NCI-H748 treated with DMSO at 0.1 percent for 48 hours (cell line): Measurements from ENCODE around the gene TMEM183A.

Experiments used
- DNase-seq: peaks from one replicate; lab custom pipeline; 2025; lab: John Stamatoyannopoulos, UW

The TMEM183A gene

DNA sequence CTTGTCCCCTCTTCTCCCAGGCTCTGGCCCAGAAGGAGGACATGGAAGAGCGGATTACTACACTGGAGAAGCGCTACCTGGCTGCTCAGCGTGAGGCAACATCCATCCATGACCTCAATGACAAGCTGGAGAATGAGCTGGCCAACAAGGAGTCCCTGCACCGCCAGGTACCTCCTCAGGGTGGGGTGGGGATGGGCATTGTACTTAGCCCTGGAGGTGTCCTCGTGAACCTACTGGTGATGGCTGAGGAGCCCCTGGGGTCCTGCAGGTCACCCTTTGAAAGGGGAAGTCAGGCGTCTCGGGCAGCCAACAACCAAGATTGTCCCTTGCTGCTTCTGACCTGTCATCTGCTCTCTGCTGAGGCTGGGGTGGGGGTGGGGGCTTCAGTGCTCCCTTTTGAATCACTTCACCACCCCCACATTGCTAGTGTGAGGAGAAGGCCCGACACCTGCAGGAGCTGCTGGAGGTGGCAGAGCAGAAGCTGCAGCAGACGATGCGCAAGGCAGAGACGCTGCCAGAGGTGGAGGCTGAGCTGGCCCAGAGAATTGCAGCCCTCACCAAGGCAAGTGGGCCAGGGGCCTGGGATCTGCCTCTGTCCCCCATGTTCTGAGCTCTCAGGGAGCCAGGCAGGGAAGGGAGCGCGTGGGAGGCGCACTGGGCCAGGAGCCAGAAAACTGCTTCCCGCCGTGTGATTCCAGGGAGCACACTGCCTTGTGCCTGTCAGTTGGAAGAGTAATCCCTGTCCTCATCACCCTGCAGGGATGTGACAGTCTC lies 38.8 kb downstream of the TMEM183A start:
- no peak for DNase-seq

DNA sequence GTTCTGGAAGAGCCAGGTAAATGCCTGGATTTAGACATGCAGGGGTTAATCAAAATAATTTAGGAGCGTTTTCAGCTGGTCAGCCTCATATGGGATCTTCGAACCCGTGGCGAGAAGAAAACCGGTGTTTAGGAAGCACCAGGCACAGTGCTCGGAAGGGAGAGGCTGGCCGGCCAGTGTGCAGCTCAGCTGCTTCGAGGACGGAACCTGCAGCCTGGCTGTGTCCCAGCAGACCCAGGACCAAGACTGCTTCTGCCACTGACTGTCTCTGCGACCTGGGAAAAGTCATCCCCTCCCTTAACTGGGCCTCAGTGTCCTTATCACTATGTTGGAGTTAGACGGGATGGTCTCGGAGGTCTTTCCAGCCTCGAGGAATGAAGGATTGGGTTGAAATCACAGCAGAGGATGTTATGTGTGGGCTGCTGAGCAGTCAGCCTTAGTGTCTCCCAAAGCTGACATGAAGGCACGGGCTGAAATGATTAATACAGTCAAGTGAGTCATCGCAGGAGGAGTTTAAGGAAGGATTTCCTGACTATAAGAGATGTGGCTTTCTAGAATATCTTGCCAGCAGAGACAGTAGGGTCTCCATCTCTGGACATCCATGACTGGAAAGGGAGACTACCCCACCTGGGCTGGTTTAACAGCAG lies 39.9 kb downstream of the TMEM183A start:
- DNase-seq = no peak

DNA sequence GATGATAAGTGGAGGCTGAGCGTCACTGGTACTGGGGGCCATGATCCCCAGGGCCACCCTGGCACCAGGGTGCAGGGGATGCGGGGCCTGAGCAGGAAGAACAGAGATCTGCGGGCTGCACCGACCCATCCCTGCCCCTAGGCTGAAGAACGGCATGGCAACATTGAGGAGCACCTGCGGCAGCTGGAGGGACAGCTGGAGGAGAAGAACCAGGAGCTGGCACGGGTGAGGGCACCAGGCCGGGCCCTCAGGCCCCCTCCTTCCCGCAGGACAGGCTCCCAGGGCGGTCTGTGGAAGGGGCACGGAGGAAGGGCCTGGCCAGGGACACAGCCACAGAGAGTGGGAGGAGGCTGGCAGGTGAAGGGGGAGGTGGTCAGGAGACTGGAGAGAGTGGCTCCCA lies 40.9 kb downstream of the TMEM183A start:
- DNase-seq = no peak

DNA sequence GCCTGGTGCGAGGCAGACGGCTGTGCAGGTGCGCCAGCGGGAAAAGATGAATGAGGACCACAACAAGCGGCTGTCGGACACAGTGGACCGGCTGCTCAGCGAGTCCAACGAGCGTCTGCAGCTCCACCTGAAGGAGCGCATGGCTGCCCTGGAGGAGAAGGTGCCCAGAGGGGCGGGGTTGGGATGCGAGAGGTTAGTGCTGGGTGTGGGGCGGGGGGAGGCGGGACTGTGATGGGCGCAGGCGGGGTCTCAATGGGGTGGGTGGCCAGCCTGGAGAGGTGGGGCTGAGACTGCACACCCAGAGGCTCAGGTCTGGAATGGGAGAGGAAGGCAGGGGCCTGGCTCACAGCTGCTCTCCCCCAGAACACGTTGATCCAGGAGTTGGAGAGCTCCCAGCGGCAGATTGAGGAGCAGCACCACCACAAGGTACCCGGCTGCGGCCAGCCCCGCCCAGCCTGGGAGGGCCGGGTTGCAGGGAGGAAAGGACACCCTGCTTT lies 41.4 kb downstream of the TMEM183A start:
- no peak for DNase-seq

DNA sequence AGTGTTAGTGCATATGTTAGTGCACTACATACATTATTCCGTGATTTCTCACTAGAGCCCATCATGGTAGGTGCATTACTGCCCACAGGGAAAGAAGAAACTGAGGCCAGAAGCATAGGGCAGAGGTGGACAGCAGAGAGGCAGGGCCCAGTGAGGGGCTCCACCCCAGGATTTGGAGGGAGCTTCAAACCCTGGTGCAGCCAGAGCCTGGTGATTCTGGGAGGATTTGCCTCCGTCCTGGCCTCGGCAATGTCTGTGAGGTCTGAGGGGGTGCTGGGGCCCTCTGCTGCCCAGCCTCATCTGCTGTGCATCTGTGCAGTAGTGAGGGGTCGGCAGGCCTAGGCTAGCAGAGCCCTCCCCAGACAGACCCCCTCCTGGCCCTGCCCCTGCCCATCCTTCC lies 41.9 kb downstream of the TMEM183A start:
- no peak for DNase-seq

DNA sequence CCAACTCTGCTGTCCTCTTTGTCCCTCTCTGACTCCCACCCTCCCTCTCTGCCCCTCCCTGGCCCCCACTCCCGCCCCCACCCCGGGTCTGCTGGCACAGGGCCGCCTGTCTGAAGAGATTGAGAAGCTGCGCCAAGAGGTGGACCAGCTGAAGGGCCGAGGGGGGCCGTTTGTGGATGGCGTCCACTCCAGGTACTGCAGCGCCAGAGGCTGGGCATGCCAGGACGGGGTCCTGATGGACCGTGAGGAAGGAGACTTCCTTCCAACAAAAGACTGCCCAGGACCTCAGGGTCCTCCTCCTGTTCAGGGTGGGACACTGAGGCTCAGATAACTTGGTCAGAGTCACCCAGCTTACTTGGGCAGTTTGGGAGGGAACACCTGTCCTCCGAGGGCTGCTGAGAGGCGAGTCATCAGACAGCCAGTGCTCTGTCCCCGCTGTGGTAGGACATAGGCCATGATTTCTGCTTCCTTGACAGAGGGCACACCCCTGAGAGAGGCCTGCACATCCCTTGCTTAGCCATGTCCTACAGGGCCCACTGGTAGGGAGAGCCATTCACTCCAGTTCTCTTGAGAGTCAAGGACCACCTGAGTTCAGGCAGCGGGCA lies 42.5 kb downstream of the TMEM183A start:
- DNase-seq = no peak

DNA sequence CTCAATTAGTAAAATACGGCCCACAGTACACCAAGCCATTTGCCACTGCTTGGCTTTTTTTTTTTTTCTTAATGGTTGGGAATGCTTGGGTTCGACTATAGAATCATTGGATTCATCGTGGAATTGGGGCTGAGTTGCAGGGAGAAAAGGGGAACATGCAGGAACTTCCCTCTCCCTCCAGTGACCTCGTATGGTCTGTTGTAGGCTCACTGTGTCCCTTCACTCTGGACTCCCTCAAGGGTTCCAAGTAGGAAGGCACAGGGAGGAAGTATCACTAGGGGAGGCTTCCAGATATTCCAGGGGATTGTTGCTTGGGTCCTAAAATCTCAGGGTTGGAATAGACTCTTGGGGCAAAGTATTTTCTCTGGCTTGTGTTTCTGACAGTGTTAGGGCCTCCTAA lies 43.7 kb downstream of the TMEM183A start:
- no peak for DNase-seq

DNA sequence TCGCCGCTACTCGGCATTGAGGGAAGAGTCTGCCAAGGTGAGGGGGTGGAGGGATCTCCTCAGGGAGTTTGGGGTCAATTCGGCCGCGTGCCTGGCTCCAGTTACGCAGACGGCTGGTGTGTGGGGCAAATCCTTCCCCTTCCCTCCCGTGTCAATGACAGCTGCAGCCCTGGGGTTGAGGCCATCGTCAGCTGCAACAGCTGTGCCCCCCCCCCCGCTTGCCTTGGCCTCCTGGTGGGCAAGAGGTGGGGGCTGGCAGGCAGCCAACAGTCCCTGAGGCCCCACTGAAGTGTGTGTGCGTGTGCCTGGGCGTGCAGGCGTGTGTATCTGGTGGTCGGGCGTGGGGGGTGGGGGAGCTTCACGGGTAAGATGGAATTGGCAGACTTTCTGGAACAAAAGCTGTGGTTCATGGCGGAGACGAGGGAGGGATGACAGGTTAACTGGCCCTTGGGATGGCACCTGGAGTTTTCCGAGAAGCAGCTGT lies 44.7 kb downstream of the TMEM183A start:
- DNase-seq = no peak

DNA sequence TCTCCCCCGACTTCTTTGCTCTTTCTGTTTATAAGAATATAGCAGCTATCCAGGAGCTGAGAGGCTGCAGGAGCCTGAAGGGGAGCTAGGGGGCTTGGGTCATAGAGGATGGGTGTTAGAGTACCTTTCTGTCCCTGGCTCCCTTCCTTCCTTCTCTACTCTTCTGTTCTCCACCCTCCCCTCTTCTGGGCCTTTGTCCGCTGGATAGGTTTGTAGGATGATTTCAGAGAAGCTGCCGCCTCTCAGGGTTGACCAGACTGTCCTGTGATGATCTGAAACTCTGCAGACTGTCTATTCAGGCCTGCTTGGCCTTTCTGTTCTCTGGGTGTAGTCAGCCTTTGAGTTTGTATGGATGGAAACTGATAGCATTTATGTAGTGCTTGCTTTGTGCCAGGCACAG lies 45.4 kb downstream of the TMEM183A start:
- DNase-seq = no peak

DNA sequence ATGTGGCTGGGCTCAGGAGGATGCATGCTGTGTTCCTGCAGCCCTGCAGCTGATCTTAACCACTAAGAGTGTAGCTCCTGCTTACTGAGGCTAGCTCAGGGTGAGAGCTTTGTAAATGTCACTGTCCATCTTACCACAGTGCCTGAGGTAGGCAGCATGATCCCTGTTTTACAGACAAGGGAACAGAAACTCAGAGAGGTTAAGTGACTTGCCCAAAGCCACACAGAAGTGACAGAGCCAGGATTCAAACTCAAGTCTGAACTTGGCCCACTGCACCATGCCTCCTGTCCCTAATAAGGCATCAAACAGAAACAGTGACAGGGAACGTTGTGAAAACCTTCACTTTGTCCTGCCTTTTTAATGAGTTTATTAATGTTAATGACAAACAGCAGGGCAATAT lies 47.0 kb downstream of the TMEM183A start:
- no peak for DNase-seq

DNA sequence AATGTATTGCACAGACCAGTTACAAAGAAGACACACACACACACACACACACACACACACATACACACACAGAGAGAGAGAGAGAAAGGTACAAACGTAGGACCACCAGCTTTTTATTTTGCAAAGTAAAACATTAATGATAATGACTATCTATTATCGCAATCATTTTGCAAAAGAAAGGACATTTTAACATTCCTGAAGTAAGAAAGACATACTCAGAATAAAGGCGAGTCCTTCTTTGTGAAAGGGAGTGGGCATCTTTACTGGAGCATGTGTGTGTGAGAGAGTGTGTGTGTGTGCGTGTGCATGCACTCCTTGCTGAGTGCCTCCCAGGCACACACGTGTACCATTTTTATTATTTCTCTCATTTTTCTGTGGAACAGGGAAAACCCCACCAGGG lies 47.5 kb downstream of the TMEM183A start:
- no peak for DNase-seq

DNA sequence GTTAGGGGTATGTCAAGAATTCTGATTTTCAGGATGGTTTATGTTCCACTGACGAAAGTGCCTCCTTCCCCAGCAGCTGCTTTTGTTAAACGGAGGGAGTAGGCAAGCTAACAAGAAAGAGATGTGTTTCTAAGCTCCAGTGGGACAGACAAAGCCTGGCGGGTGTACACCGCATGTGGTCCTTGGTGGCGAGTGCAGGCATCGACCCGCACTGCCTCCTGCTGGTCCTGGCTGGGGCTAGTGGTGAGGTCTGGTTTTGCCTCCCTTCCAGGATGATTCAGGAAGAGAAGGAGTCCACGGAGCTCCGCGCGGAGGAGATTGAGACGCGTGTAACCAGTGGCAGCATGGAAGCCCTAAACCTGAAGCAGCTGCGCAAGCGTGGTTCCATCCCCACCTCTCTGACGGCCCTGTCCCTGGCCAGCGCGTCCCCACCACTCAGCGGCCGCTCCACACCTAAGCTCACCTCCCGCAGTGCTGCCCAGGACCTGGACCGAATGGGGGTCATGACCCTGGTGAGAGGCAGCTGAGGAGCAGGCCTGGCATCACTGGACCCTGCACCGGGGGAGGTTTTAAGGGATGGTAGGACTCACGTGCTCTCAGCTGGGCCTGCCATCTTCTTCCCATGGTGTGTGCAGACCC lies 48.1 kb downstream of the TMEM183A start:
- no peak for DNase-seq

DNA sequence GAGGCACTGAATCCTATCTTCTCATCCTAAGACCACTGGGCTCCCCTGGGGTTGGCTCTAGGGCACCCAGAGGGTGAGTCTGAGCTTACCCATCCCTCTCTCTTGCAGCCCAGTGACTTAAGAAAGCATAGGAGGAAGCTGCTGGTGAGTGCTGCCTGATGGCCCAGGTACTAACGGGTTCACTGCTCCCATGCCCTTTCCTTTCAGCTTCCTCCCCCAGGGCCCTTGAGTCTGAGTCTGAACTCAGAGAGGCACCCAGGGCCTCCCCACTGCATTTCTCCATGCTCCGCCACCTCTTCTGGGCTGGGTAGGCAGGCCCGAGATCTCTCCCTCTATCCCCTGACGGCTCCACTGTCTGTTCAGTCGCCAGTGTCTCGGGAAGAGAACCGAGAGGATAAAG lies 48.8 kb downstream of the TMEM183A start:
- no peak for DNase-seq

DNA sequence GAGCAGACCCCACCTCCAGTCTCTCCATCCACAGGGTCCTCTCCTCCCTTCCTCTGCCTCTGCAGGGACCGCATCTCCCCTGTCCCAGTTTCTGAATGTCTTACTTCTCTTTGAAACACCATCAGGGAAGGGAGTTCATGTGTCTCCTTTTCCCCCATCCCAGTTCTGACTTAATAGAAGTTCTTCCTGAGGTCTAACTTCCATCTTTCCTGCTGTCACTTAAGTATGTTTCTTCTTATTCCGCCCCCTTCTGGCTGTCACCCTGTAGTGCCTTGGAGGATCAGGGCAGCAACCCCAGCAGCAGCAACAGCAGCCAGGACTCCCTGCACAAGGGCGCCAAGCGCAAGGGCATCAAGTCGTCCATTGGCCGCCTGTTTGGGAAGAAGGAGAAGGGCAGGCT lies 49.3 kb downstream of the TMEM183A start:
- no peak for DNase-seq

DNA sequence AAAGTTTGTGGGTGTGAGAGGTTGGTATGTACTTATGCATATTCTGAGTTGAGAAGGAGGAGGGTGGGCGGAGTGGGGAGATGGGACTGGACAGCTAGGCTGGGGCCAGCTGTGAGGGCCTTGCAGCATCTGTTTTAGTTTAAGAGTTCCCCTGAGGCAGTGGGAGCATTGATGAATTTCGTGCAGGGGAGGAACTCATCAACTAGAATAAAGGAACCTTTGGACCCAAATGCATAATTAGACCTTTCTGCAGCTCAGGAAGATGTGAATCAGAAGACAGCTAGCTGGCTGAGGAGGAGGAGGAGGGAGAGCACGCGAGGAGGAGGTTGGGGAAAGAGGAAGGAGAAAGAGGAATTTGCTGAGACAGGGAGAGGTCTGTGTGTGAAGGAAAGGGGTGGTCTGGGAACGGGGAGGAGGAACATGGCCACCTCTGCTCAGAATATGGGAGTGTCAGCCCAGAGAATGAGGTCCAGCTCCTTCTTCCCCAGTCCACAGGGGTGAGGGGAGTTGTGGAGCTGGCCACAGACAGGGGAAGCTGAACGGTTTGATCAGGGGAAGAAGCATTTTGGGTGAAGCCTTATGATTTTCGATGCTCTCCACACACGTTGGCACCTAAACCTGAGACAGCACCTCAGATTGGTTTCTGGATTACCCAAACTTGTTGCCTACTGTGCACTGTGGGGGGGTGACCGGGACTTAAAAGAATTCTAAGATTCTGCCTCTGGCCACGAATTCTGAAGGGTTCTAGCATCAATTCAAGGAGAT lies 50.9 kb downstream of the TMEM183A start:
- no peak for DNase-seq

DNA sequence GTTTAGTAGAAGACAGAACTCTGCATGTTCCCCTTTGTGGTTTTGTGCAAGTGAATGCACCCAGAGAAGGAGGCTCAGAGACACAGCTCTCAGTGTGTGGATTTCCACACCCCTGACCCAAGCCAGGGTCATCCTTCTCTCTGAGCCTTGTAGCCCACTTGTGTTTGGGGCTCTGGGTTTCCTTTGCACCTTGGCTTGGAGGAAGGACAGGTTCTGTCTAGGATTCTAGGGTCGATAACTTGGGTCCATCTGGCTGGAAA lies 51.4 kb downstream of the TMEM183A start:
- DNase-seq = no peak

DNA sequence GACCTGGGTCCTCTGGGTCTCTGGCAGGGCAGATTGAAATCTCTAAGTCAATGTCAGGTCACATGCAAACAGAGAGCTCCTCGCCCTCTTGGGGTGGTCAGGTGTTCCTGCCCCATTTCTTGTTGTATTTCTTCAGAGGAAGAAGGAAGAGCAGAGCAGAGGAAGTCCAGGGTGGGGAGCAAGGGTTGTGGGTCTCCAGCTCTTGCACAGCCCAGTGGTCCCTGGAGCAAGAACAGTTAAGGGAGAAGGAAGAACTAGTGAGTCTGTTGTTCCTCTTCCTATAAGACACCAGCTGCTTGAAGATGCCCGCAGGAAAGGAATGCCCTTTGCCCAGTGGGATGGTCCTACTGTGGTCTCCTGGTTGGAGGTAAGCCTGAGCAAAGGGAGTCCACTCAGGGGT lies 52.3 kb downstream of the TMEM183A start:
- no peak for DNase-seq

DNA sequence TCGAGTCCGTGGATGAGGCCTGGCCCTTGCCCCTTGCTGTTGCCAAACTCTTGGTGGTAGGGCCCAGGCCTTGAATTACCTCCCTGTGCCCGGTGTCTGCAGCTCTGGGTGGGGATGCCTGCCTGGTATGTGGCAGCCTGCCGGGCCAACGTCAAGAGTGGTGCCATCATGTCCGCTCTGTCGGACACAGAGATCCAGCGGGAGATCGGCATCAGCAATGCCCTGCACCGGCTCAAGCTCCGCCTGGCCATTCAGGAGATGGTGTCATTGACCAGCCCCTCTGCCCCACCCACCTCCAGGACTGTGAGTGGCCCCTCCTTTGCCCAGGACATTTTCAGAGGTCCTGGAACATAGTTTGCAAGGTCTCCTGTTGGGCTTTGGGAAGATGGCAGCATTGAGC lies 52.9 kb downstream of the TMEM183A start:
- no peak for DNase-seq

DNA sequence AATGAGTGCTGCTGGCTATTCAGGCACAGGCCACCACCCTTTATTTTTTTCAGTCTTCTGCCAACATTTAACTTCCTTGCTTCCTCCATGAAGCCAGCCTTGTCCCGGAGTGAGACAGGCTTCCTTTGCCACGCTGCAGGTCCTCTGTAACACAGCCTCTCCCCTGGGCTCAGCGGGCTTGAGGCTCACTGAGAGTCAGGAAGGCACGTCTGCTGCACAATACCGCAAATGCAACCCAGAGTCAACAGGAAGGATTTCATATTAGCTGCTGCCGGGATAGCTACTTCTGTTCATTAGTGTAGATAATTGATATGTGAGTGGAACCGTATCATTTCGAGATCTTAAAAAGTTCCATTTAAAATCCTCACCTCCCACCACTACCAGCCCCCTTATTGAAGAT lies 56.1 kb downstream of the TMEM183A start:
- no peak for DNase-seq

DNA sequence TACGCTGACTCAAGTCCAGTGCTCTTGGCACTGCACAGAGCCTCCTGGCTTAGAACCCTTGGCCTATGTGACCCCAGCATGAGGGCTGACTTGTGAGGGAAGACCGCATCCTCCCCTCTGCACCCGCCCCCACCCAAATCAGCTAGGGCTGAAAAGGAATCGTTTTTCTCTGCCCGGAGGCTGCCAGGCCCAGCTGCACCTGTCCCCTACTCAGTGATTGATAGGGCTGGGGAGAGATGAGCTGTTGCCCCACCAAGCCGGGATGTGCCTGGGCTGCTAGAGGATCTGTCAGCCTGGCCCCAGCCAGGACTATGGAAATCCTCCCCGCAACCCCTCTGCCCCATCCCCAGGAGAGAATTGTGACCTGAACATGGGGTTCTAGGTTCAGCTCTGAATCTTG lies 58.0 kb downstream of the TMEM183A start:
- no peak for DNase-seq

DNA sequence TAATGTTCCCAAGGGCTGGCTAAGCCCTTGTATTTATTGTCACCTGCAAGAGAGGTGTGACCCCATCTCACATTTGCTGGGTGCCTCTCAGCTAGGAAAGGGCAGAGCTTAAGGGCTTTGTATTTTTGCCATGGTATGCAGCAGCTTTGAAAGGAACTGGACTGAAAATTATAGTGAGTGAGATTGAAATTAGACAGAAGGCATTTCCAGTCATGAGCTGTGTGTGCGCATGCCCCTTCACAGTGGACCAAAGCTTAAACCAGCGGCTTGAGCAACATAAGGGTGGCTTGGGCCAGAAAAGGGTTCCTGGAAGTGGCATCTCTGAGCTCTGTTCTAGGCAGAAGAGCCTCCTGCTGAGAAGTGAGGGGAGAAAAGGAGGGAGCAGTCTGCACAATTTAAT lies 58.8 kb downstream of the TMEM183A start:
- DNase-seq = no peak

DNA sequence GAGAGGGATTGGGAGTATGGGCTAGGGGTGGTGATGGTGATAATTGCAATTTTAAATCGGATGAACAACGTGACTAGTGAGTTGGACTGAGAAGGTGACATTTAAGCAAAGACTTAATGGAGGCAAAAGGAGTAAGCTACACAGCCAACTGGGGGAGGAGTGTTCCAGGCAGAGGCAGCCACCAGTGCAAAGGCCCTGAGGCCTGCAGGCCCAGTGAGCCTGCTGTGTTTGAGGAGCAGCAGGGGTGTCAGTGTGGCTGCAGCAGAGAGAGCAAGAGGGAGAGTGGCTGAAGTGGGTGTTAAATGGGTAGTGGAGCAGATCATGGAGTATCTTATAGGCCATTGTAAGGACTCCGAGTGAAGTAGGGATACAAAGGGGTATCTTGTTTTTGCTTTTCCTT lies 59.8 kb downstream of the TMEM183A start:
- DNase-seq = no peak
